Mesodermal cell (in vitro differentiated cells): Measurements from ENCODE around the gene USP24.
A peak's percentile ranks its signal among the peaks of the same experiment; 100 is the strongest.

ENCODE experiments used
- H3K27ac ChIP-seq: 2 replicates; pipeline ENCODE4 v1.7.0; 2013; ENCODE audit warnings: mild to moderate bottlenecking, low read depth, low read length, moderate library complexity; ENCODE audit not compliant: severe bottlenecking
- H3K36me3 ChIP-seq: 2 replicates; pipeline ENCODE4 v1.7.1; 2013; ENCODE audit warnings: mild to moderate bottlenecking, low read length, moderate library complexity; ENCODE audit not compliant: control insufficient read depth, insufficient read depth
- H3K4me1 ChIP-seq: one replicate; pipeline ENCODE4 v1.7.1; 2013; ENCODE audit warnings: mild to moderate bottlenecking, low read length; ENCODE audit not compliant: insufficient read depth, control insufficient read depth, poor library complexity, severe bottlenecking
- H3K4me3 ChIP-seq: 2 replicates; pipeline ENCODE4 v1.7.0; 2013; ENCODE audit warnings: low read length, control low read depth, mild to moderate bottlenecking; ENCODE audit not compliant: insufficient read depth, poor library complexity, severe bottlenecking; ENCODE audit errors: extremely low read depth
- H3K9me3 ChIP-seq: 2 replicates; pipeline ENCODE4 v1.7.1; 2013; ENCODE audit warnings: mild to moderate bottlenecking, low read length, moderate library complexity; ENCODE audit not compliant: control insufficient read depth
- WGBS, 2 experiments: methylation state at CpG; one replicate each; pipeline ENCODE4 v1.1.5; 2013; ENCODE audit warnings: missing lambda C conversion rate in 2 of 2; ENCODE audit not compliant: insufficient coverage in 2 of 2; 5-methylcytosine and 5-hydroxymethylcytosine counted together

Gene USP24

GRCh38 chr1:55044617-55045397 lies 170.4 kb downstream of the USP24 start:
- WGBS, 2 experiments, result 89 to 93% methylated on average over 11 to 15 of the region's 15 CpGs
- H3K36me3 ChIP-seq, result no peaks in the 10 kb centered on the region
- no peaks in the 10 kb centered on the region for H3K4me1 ChIP-seq
- no peaks in the 10 kb centered on the region for H3K9me3 ChIP-seq
- no peak overlapping the region for H3K27ac ChIP-seq
- H3K4me3 ChIP-seq, result no peak overlapping the region

DNA sequence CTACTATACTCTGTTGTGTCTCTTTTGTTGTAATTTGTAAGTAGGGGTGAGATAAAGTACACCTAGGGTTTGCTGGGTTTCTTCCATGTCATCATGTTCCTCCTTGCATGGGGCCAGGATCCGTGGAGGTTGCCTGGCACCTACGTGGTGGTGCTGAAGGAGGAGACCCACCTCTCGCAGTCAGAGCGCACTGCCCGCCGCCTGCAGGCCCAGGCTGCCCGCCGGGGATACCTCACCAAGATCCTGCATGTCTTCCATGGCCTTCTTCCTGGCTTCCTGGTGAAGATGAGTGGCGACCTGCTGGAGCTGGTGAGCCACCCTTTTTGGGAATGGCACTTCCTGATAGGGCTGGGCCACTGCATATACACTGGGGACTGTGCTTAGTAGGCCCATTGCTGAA lies 171.4 kb downstream of the USP24 start:
- no peaks in the 10 kb centered on the region for H3K4me1 ChIP-seq
- no peak overlapping the region for H3K27ac ChIP-seq
- no peaks in the 10 kb centered on the region for H3K9me3 ChIP-seq
- WGBS, 2 experiments, result 93 to 100% methylated on average over 8 of the region's 9 CpGs
- no peaks in the 10 kb centered on the region for H3K36me3 ChIP-seq
- H3K4me3 ChIP-seq, result no peak overlapping the region

- Histone ChIP-seq H3K27ac (no peak overlapping the region), H3K4me1 (no peaks in the 10 kb centered on the region), H3K36me3 (no peaks in the 10 kb centered on the region), H3K4me3 (no peak overlapping the region), H3K9me3 (no peaks in the 10 kb centered on the region)
- WGBS, 2 experiments, result 92 to 100% methylated on average over 2 of the region's 2 CpGs
Measured at GRCh38 chr1:55043011-55043410, 172.2 kb downstream of the USP24 start.

DNA sequence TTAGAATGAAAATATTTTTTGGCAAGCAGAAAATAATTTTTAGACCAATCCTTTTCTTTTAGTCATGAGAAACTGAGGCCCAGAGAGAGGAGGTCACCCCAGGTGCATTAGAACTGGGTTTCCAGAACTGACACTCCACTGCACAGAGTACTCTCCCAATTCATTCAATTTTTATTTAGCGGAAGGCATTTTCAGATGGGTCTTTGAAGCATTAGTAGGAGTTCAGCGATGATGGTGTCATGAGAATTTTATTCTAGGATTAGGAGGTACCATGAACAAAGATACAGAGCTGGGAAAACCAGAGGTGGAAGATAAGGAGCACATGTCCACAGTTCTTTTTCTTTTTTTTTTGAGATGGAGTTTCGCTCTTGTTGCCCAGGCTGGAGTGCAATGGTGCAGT lies 173.6 kb downstream of the USP24 start:
- no peak overlapping the region for H3K27ac ChIP-seq
- H3K4me3 ChIP-seq, result no peak overlapping the region
- WGBS, 2 experiments, result 0% methylated on average over 1 of the region's 3 CpGs; no CpG with 5 or more reads in 1 of the 2 experiments
- no peaks in the 10 kb centered on the region for H3K9me3 ChIP-seq
- no peaks in the 10 kb centered on the region for H3K4me1 ChIP-seq
- H3K36me3 ChIP-seq, result no peaks in the 10 kb centered on the region

DNA sequence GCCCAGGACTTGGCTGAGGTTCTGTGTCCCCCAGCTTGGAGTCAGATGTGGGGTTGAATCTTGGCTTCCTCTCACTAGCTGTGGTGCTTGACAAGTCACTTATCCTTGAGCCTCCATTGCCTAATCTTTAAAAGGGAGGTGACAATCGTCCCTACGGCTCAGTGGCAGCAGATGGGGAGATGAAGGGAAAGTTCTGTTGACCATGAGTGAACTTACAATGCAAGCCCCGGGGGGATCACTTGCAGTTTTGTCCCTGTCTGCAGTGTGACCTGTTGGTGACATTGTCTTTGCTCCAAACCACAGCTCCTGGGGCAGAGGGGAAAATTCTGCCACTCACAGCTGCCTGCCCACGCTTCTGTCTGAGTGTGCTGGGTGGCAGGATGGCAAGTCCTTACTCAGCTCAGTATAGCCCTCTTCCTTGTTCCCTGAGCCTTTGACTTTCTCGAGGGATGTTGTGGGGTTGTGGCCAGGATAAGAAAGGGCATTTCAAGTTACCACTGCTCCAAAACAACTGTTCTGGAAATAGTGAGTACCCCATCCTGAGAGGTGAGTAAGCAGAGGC lies 174.2 kb downstream of the USP24 start:
- Histone ChIP-seq H3K4me3 (peak overlapping the region; percentile 29), H3K27ac (no peak overlapping the region), H3K9me3 (no peaks in the 10 kb centered on the region), H3K4me1 (no peaks in the 10 kb centered on the region), H3K36me3 (no peaks in the 10 kb centered on the region)
- WGBS, 2 experiments, result 73 to 91% methylated on average over 4 of the region's 5 CpGs

GRCh38 chr1:55040083-55040932 lies 174.9 kb downstream of the USP24 start:
- H3K4me1 ChIP-seq, result no peaks in the 10 kb centered on the region
- peak overlapping the region; percentile 29 for H3K4me3 ChIP-seq
- no peaks in the 10 kb centered on the region for H3K36me3 ChIP-seq
- no peaks in the 10 kb centered on the region for H3K9me3 ChIP-seq
- no peak overlapping the region for H3K27ac ChIP-seq
- WGBS, 2 experiments, result 47 to 58% methylated on average over 45 to 47 of the region's 49 CpGs

GRCh38 chr1:55039342-55040082 lies 175.7 kb downstream of the USP24 start, which contains the start of gene PCSK9:
TSS of gene PCSK9 (plus strand) at chr1:55039548. CDS start at chr1:55039838, 290 bp downstream.
- Histone ChIP-seq H3K4me3 (peak within 1 kb of the TSS; percentile 29), H3K9me3 (no peaks in the 10 kb centered on the region), H3K27ac (no peak within 1 kb of the TSS), H3K4me1 (no peaks in the 10 kb centered on the region), H3K36me3 (no peaks in the 10 kb centered on the region)
- WGBS, 2 experiments, result 17 to 23% methylated on average over 47 to 61 of the region's 67 CpGs

- no peaks in the 10 kb centered on the region for H3K4me1 ChIP-seq
- no peaks in the 10 kb centered on the region for H3K36me3 ChIP-seq
- H3K27ac ChIP-seq, result no peak overlapping the region
- peak overlapping the region; percentile 29 for H3K4me3 ChIP-seq
- 43 to 61% methylated on average over 6 to 8 of the region's 9 CpGs for WGBS, 2 experiments
- no peaks in the 10 kb centered on the region for H3K9me3 ChIP-seq
Measured at GRCh38 chr1:55038974-55039341, 176.2 kb downstream of the USP24 start.

- H3K4me3 ChIP-seq, result no peak overlapping the region
- no peak overlapping the region for H3K27ac ChIP-seq
- no peaks in the 10 kb centered on the region for H3K9me3 ChIP-seq
- H3K36me3 ChIP-seq, result no peaks in the 10 kb centered on the region
- no peaks in the 10 kb centered on the region for H3K4me1 ChIP-seq
- WGBS, 2 experiments, result 95 to 100% methylated on average over 2 to 3 of the region's 3 CpGs
Measured at GRCh38 chr1:55038552-55038838, 176.7 kb downstream of the USP24 start.

- Histone ChIP-seq H3K4me3 (no peak overlapping the region), H3K36me3 (no peaks in the 10 kb centered on the region), H3K9me3 (no peaks in the 10 kb centered on the region), H3K4me1 (no peaks in the 10 kb centered on the region), H3K27ac (no peak overlapping the region)
- WGBS, 2 experiments, result 90 to 96% methylated on average over 4 to 7 of the region's 8 CpGs
Measured at GRCh38 chr1:55037733-55038551, 177.2 kb downstream of the USP24 start.
